MCF 10A (cell line): Measurements from ENCODE around the gene CD44. TPM values are rescaled to one million over a fixed set of nuclear protein-coding genes. Genes with fewer than 3 reads are reported as not detected.

ENCODE experiments used
- BruUV-seq: library from RNA; stranded (reverse); fragments of 400-500 nt; replicated peaks from 2 replicates; lab custom pipeline; 2021; lab: Mats Ljungman, UMichigan
- CTCF ChIA-PET: fragments of 300-600 bp; sonication (Branson Sonifier 250); formaldehyde crosslinking; extraction: SDS; loops from one replicate; lab custom pipeline; 2021; ENCODE audit warnings: antibody characterized with exemption, inconsistent platforms; lab: Yijun Ruan, JAX
- POLR2A ChIA-PET: fragments of 300-600, 350-650 bp; sonication (Branson Sonifier 250); formaldehyde crosslinking; extraction: SDS; loops from one replicate; lab custom pipeline; 2020; ENCODE audit warnings: antibody characterized with exemption, inconsistent platforms; lab: Yijun Ruan, JAX
- DNase-seq: peaks from one replicate; pipeline ENCODE4 v3.0.0-alpha.2; 2018; ENCODE audit not compliant: unreplicated experiment
- H3K27ac Mint-ChIP-seq: one replicate; pipeline ENCODE4 v1.8.0; 2022; ENCODE audit warnings: mild to moderate bottlenecking, low read depth, mixed read lengths; ENCODE audit not compliant: unreplicated experiment
- H3K27me3 Mint-ChIP-seq: one replicate; pipeline ENCODE4 v1.8.0; 2022; ENCODE audit warnings: mixed read lengths; ENCODE audit not compliant: insufficient read depth, unreplicated experiment
- H3K36me3 Mint-ChIP-seq: one replicate; pipeline ENCODE4 v1.8.0; 2022; ENCODE audit warnings: mild to moderate bottlenecking, moderate library complexity, mixed read lengths; ENCODE audit not compliant: insufficient read depth, unreplicated experiment
- H3K4me1 Mint-ChIP-seq: one replicate; pipeline ENCODE4 v1.8.0; 2022; ENCODE audit warnings: mixed read lengths; ENCODE audit not compliant: insufficient read depth, unreplicated experiment
- H3K4me3 Mint-ChIP-seq: one replicate; pipeline ENCODE4 v1.8.0; 2022; ENCODE audit warnings: mild to moderate bottlenecking, moderate library complexity, mixed read lengths; ENCODE audit not compliant: unreplicated experiment
- H3K9me3 Mint-ChIP-seq: one replicate; pipeline ENCODE4 v1.8.0; 2022; ENCODE audit warnings: mixed read lengths; ENCODE audit not compliant: unreplicated experiment
- intact Hi-C: fragments of 100-400 bp; cut with micrococcal nuclease; formaldehyde crosslinking; loops from 2 replicates; pipeline ENCODE4 v1.14.1; 2022
- total RNA-seq: library from RNA; stranded (reverse); gene quantifications from 2 replicates; pipeline ENCODE4 v1.2.3, GENCODE V29; 2022
- TF ChIP-seq, protein P1 (sequence below): fragments of 200-600 bp; IDR thresholded peaks from one replicate; pipeline ENCODE4 v1.8.0; 2022; ENCODE audit warnings: antibody characterized with exemption, mild to moderate bottlenecking; ENCODE audit not compliant: unreplicated experiment

The CD44 gene
- total RNA-seq, 1 experiment from 2014 or later, result 446 TPM

DNA sequence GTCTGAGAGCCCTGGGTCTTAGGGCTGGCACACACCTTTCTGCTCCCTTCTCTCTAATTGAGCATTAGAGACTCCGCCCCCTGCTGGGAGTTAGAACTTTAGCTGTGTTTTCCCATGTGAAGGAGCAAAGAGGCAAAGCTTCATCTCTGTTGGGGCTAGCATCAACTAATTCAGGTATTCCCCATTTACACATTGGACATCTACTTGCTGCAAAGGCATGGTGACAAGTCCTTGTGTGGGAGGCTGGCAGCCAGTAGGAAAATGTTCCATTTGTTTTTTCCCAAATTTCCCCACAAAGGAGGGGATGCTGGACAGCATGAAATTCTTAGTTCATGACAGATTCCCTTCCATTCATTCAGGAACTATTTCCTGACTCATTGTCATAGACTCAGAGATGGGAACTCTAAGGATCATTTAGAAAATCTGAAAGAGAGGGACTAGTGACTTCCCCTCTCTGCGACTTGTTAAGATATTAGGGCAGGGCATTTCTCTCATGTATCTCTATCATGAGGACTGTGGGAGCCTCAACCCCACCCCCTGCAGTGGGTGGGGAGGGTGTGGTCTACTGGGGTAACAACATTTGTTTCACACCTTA, 3.6 kb downstream of the CD44 start:
- H3K36me3 Mint-ChIP-seq, result peaks cover 3% of the 10 kb centered on the region
- peak overlapping the region; percentile 98 for H3K4me3 Mint-ChIP-seq
- intact Hi-C loops, result loop anchor here (1.0 to 5.0 kb wide), 3 partner anchors 95 to 160 kb away; no protein-coding TSS in a partner anchor
- DNase-seq, result peak; percentile 79
- no TSS peak for BruUV-seq
- ChIA-PET POLR2A (interaction anchor here (0.7 to 5.0 kb wide), 6 partner anchors 16 to 112 kb away, joined by 4 to 75 read pairs (median 39); no protein-coding TSS in a partner anchor), CTCF (interaction anchor here (0.6 to 1.2 kb wide), 3 partner anchors 166 to 227 kb away, joined by 3 read pairs; no protein-coding TSS in a partner anchor)
- H3K27ac Mint-ChIP-seq, result peak overlapping the region; percentile 73
- peaks cover 57% of the 10 kb centered on the region for H3K4me1 Mint-ChIP-seq
- TF ChIP-seq, protein P1, sequence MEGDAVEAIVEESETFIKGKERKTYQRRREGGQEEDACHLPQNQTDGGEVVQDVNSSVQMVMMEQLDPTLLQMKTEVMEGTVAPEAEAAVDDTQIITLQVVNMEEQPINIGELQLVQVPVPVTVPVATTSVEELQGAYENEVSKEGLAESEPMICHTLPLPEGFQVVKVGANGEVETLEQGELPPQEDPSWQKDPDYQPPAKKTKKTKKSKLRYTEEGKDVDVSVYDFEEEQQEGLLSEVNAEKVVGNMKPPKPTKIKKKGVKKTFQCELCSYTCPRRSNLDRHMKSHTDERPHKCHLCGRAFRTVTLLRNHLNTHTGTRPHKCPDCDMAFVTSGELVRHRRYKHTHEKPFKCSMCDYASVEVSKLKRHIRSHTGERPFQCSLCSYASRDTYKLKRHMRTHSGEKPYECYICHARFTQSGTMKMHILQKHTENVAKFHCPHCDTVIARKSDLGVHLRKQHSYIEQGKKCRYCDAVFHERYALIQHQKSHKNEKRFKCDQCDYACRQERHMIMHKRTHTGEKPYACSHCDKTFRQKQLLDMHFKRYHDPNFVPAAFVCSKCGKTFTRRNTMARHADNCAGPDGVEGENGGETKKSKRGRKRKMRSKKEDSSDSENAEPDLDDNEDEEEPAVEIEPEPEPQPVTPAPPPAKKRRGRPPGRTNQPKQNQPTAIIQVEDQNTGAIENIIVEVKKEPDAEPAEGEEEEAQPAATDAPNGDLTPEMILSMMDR, result peak; percentile 21
- H3K27me3 Mint-ChIP-seq, result no peaks in the 10 kb centered on the region
- no peaks in the 10 kb centered on the region for H3K9me3 Mint-ChIP-seq

- H3K27me3 Mint-ChIP-seq, result no peaks in the 10 kb centered on the region
- BruUV-seq, result TSS peak; percentile 41
- POLR2A ChIA-PET, result interaction anchor here (0.8 to 8.4 kb wide), 16 partner anchors 9 to 810 kb away, joined by 3 to 233 read pairs (median 6); no protein-coding TSS in a partner anchor
Observed at GRCh38 chr11:35143297-35144135, 4.5 kb downstream of the CD44 start.

GRCh38 chr11:35144136-35144741, 5.3 kb downstream of the CD44 start:
- peaks cover 57% of the 10 kb centered on the region for H3K4me1 Mint-ChIP-seq
- DNase-seq, result peak; percentile 90
- no peaks in the 10 kb centered on the region for H3K27me3 Mint-ChIP-seq
- TF ChIP-seq, protein P1, result no peak
- ChIA-PET POLR2A (interaction anchor here (0.6 to 8.4 kb wide), 16 partner anchors 10 to 809 kb away, joined by 3 to 233 read pairs (median 6); no protein-coding TSS in a partner anchor), CTCF (interaction anchor here (0.8 to 1.5 kb wide), 4 partner anchors 16 to 225 kb away, joined by 3 to 6 read pairs (median 3); no protein-coding TSS in a partner anchor)
- intact Hi-C loops, result loop anchor here (1.0 to 5.0 kb wide), 7 partner anchors 23 to 243 kb away; no protein-coding TSS in a partner anchor
- H3K9me3 Mint-ChIP-seq, result no peaks in the 10 kb centered on the region
- peak overlapping the region; percentile 73 for H3K27ac Mint-ChIP-seq
- BruUV-seq, result no TSS peak
- peak overlapping the region; percentile 64 for H3K4me3 Mint-ChIP-seq
- H3K36me3 Mint-ChIP-seq, result peaks cover 17% of the 10 kb centered on the region

More at GRCh38 chr11:35143297-35144135, 4.5 kb downstream of the CD44 start:
- Mint-ChIP-seq H3K4me1 (peaks cover 57% of the 10 kb centered on the region), H3K27ac (peak overlapping the region; percentile 73), H3K4me3 (peak overlapping the region; percentile 64), H3K36me3 (peaks cover 10% of the 10 kb centered on the region), H3K9me3 (no peaks in the 10 kb centered on the region)
- intact Hi-C loops, result loop anchor here (1.0 to 5.0 kb wide), 7 partner anchors 23 to 244 kb away; no protein-coding TSS in a partner anchor
- DNase-seq, result peak; percentile 39
- TF ChIP-seq, protein P1, result no peak
- CTCF ChIA-PET, result interaction anchor here (0.6 to 1.5 kb wide), 6 partner anchors 16 to 226 kb away, joined by 3 to 6 read pairs (median 3); no protein-coding TSS in a partner anchor
